Mesodermal cell (in vitro differentiated cells): Measurements from ENCODE around the gene EN1. TPM values are rescaled to one million over a fixed set of nuclear protein-coding genes. Genes with fewer than 3 reads are reported as not detected.

ENCODE experiments used
- H3K27ac ChIP-seq: 2 replicates; pipeline ENCODE4 v1.7.0; 2013; ENCODE audit warnings: mild to moderate bottlenecking, low read depth, low read length, moderate library complexity; ENCODE audit not compliant: severe bottlenecking
- H3K36me3 ChIP-seq: 2 replicates; pipeline ENCODE4 v1.7.1; 2013; ENCODE audit warnings: mild to moderate bottlenecking, low read length, moderate library complexity; ENCODE audit not compliant: control insufficient read depth, insufficient read depth
- H3K4me1 ChIP-seq: one replicate; pipeline ENCODE4 v1.7.1; 2013; ENCODE audit warnings: mild to moderate bottlenecking, low read length; ENCODE audit not compliant: insufficient read depth, control insufficient read depth, poor library complexity, severe bottlenecking
- H3K4me3 ChIP-seq: 2 replicates; pipeline ENCODE4 v1.7.0; 2013; ENCODE audit warnings: low read length, control low read depth, mild to moderate bottlenecking; ENCODE audit not compliant: insufficient read depth, poor library complexity, severe bottlenecking; ENCODE audit errors: extremely low read depth
- H3K9me3 ChIP-seq: 2 replicates; pipeline ENCODE4 v1.7.1; 2013; ENCODE audit warnings: mild to moderate bottlenecking, low read length, moderate library complexity; ENCODE audit not compliant: control insufficient read depth
- WGBS, 2 experiments: methylation state at CpG; one replicate each; pipeline ENCODE4 v1.1.5; 2013; ENCODE audit warnings: missing lambda C conversion rate in 2 of 2; ENCODE audit not compliant: insufficient coverage in 2 of 2; 5-methylcytosine and 5-hydroxymethylcytosine counted together
- polyA plus RNA-seq, 2 experiments: library from polyadenylated mRNA; stranded (reverse); fragments of 50-300 nt; gene quantifications; one replicate each; pipeline ENCODE4 v1.2.3, GENCODE V29; 2013

The EN1 gene
- polyA plus RNA-seq (2013, experiment 1 of 2): 0.48 TPM
- 0.20 TPM for polyA plus RNA-seq (2013, experiment 2 of 2)

- WGBS, 2 experiments: 0% methylated on average over 16 to 34 of the region's 64 CpGs
- Histone ChIP-seq H3K4me1 (peaks cover 11% of the 10 kb centered on the region), H3K27ac (no peak within 1 kb of the TSS), H3K36me3 (no peaks in the 10 kb centered on the region), H3K4me3 (peak within 1 kb of the TSS; percentile 15), H3K9me3 (no peaks in the 10 kb centered on the region)
These were observed at the start of gene EN1 for GRCh38 chr2:118846953-118847761. EN1 (minus strand) TSS chr2:118847648; CDS start chr2:118847167, 481 bp downstream.

- Histone ChIP-seq H3K4me1 (no peaks in the 10 kb centered on the region), H3K9me3 (peaks cover 4% of the 10 kb centered on the region), H3K4me3 (no peak overlapping the region), H3K27ac (no peak overlapping the region), H3K36me3 (no peaks in the 10 kb centered on the region)
- 82 to 100% methylated on average over 2 to 3 of the region's 3 CpGs for WGBS, 2 experiments
These were observed 45.7 kb upstream of the EN1 start for GRCh38 chr2:118893100-118893499.

GRCh38 chr2:118889995-118890394 lies 42.5 kb upstream of the EN1 start:
- WGBS, 2 experiments: no CpG with 5 or more reads among the region's 1 CpG
- Histone ChIP-seq H3K27ac (no peak overlapping the region), H3K9me3 (peaks cover 4% of the 10 kb centered on the region), H3K36me3 (no peaks in the 10 kb centered on the region), H3K4me1 (no peaks in the 10 kb centered on the region), H3K4me3 (no peak overlapping the region)

- no peaks in the 10 kb centered on the region for H3K4me1 ChIP-seq
- H3K27ac ChIP-seq: no peak overlapping the region
- WGBS, 2 experiments: 67 to 75% methylated on average over 3 to 4 of the region's 4 CpGs
- no peak overlapping the region for H3K4me3 ChIP-seq
- H3K9me3 ChIP-seq: no peaks in the 10 kb centered on the region
- H3K36me3 ChIP-seq: no peaks in the 10 kb centered on the region
These were observed 36.3 kb upstream of the EN1 start for GRCh38 chr2:118883792-118884191.

- Histone ChIP-seq H3K9me3 (no peaks in the 10 kb centered on the region), H3K36me3 (no peaks in the 10 kb centered on the region), H3K4me3 (no peak overlapping the region), H3K4me1 (no peaks in the 10 kb centered on the region), H3K27ac (no peak overlapping the region)
- 19 to 33% methylated on average over 11 to 14 of the region's 17 CpGs for WGBS, 2 experiments
These were observed 35.4 kb upstream of the EN1 start for GRCh38 chr2:118882693-118883336.

- 7 to 24% methylated on average over 8 to 9 of the region's 10 CpGs for WGBS, 2 experiments
- no peaks in the 10 kb centered on the region for H3K36me3 ChIP-seq
- H3K4me1 ChIP-seq: no peaks in the 10 kb centered on the region
- H3K27ac ChIP-seq: no peak overlapping the region
- no peaks in the 10 kb centered on the region for H3K9me3 ChIP-seq
- H3K4me3 ChIP-seq: no peak overlapping the region
These were observed 34.2 kb upstream of the EN1 start for GRCh38 chr2:118881490-118882129.

- H3K4me1 ChIP-seq: no peaks in the 10 kb centered on the region
- H3K36me3 ChIP-seq: no peaks in the 10 kb centered on the region
- WGBS, 2 experiments: 60 to 88% methylated on average over 2 to 3 of the region's 4 CpGs
- H3K9me3 ChIP-seq: no peaks in the 10 kb centered on the region
- no peak overlapping the region for H3K4me3 ChIP-seq
- H3K27ac ChIP-seq: no peak overlapping the region
These were observed 33.1 kb upstream of the EN1 start for GRCh38 chr2:118880501-118880900.

GRCh38 chr2:118878531-118879149 lies 31.2 kb upstream of the EN1 start:
- Histone ChIP-seq H3K36me3 (no peaks in the 10 kb centered on the region), H3K4me1 (no peaks in the 10 kb centered on the region), H3K9me3 (no peaks in the 10 kb centered on the region), H3K27ac (no peak overlapping the region), H3K4me3 (no peak overlapping the region)
- whole genome bisulfite sequencing, 2 experiments: 50% methylated on average over 1 of the region's 2 CpGs; no CpG with 5 or more reads in 1 of the 2 experiments

- no peaks in the 10 kb centered on the region for H3K36me3 ChIP-seq
- H3K4me1 ChIP-seq: no peaks in the 10 kb centered on the region
- no peak overlapping the region for H3K27ac ChIP-seq
- H3K4me3 ChIP-seq: no peak overlapping the region
- WGBS, 2 experiments: 93 to 100% methylated on average over 1 to 2 of the region's 4 CpGs
- H3K9me3 ChIP-seq: no peaks in the 10 kb centered on the region
These were observed 27.9 kb upstream of the EN1 start for GRCh38 chr2:118875318-118875717.

- Histone ChIP-seq H3K4me1 (no peaks in the 10 kb centered on the region), H3K36me3 (no peaks in the 10 kb centered on the region), H3K27ac (no peak overlapping the region), H3K9me3 (no peaks in the 10 kb centered on the region), H3K4me3 (no peak overlapping the region)
- 96 to 100% methylated on average over 2 of the region's 3 CpGs for WGBS, 2 experiments
These were observed 26.9 kb upstream of the EN1 start for GRCh38 chr2:118874324-118874723.
